Activated naive CD8-positive, alpha-beta T cell treated with anti-CD3 and anti-CD28 coated beads, Interleukin-2, amount 10 ng/mL, durations not matched to agents 7 days and 5 days (primary cell): Measurements from ENCODE around the gene EPS8. TPM values are rescaled to one million over a fixed set of nuclear protein-coding genes. Genes with fewer than 3 reads are reported as not detected.

ENCODE experiments used
- ATAC-seq: fragments of 150-1000 bp; cut with Tn5 transposase; one replicate; pipeline ENCODE4 v1.10.0; 2021; ENCODE audit warnings: low read depth, moderate library complexity
- POLR2A ChIA-PET: fragments of 350-600 bp; sonication (Branson Sonifier 250); formaldehyde crosslinking; loops from one replicate; lab custom pipeline; 2021; ENCODE audit warnings: antibody characterized with exemption; lab: Charles Lee
- DNase-seq: peaks from one replicate; pipeline ENCODE4 v3.0.0; 2021
- H3K27ac Mint-ChIP-seq: one replicate; pipeline ENCODE4 v1.8.0; 2022; ENCODE audit warnings: mild to moderate bottlenecking, mixed read lengths
- H3K27me3 Mint-ChIP-seq: one replicate; pipeline ENCODE4 v1.8.0; 2022; ENCODE audit warnings: mild to moderate bottlenecking, moderate library complexity, mixed read lengths
- H3K36me3 Mint-ChIP-seq: one replicate; pipeline ENCODE4 v1.8.0; 2021; ENCODE audit warnings: mild to moderate bottlenecking, mixed read lengths
- H3K4me1 Mint-ChIP-seq: one replicate; pipeline ENCODE4 v1.8.0; 2021; ENCODE audit warnings: mixed read lengths
- H3K4me3 Mint-ChIP-seq: one replicate; pipeline ENCODE4 v1.8.0; 2022; ENCODE audit warnings: mild to moderate bottlenecking, moderate library complexity, mixed read lengths
- H3K9me3 Mint-ChIP-seq: one replicate; pipeline ENCODE4 v1.8.0; 2021; ENCODE audit warnings: mixed read lengths
- total RNA-seq, 2 experiments: library from RNA; stranded (reverse); gene quantifications; one replicate each; pipeline ENCODE4 v1.2.3, GENCODE V29; 2021

EPS8 gene
- total RNA-seq, 2 experiments from 2014 or later = 1.6 to 3.4 TPM

- peaks cover 8% of the 10 kb centered on the region for H3K4me1 Mint-ChIP-seq
- DNase-seq (no peak), ATAC-seq (no peak)
- no peak overlapping the region for H3K4me3 Mint-ChIP-seq
- H3K9me3 Mint-ChIP-seq = no peaks in the 10 kb centered on the region
- no peaks in the 10 kb centered on the region for H3K27me3 Mint-ChIP-seq
- no peak overlapping the region for H3K27ac Mint-ChIP-seq
- POLR2A ChIA-PET = no interaction called here
- no peaks in the 10 kb centered on the region for H3K36me3 Mint-ChIP-seq
Observed at GRCh38 chr12:15591811-15592210, 197.4 kb downstream of the EPS8 start.

GRCh38 chr12:15590180-15590826 lies 198.9 kb downstream of the EPS8 start:
- ATAC-seq = peak; percentile 93
- Mint-ChIP-seq H3K27ac (peak overlapping the region; percentile 62), H3K36me3 (no peaks in the 10 kb centered on the region), H3K9me3 (no peaks in the 10 kb centered on the region), H3K4me1 (peaks cover 8% of the 10 kb centered on the region), H3K4me3 (peak overlapping the region; percentile 69), H3K27me3 (no peaks in the 10 kb centered on the region)
- DNase-seq = peak; percentile 37
- POLR2A ChIA-PET = interaction anchor here (0.8 to 0.9 kb wide), 2 partner anchors 56 to 321 kb away, joined by 3 to 4 read pairs; partner anchors contain the start of gene DERA

- POLR2A ChIA-PET = interaction anchor here (0.8 to 0.9 kb wide), 2 partner anchors 55 to 322 kb away, joined by 3 to 4 read pairs; partner anchors contain the start of gene DERA
- H3K36me3 Mint-ChIP-seq = no peaks in the 10 kb centered on the region
- no peaks in the 10 kb centered on the region for H3K9me3 Mint-ChIP-seq
- no peak for DNase-seq
- no peak overlapping the region for H3K27ac Mint-ChIP-seq
- H3K4me1 Mint-ChIP-seq = peaks cover 8% of the 10 kb centered on the region
- H3K4me3 Mint-ChIP-seq = peak overlapping the region; percentile 69
- no peaks in the 10 kb centered on the region for H3K27me3 Mint-ChIP-seq
- no peak for ATAC-seq
Observed at GRCh38 chr12:15589328-15590032, 199.7 kb downstream of the EPS8 start.

- H3K27ac Mint-ChIP-seq = no peak overlapping the region
- H3K4me3 Mint-ChIP-seq = no peak overlapping the region
- peaks cover 6% of the 10 kb centered on the region for H3K36me3 Mint-ChIP-seq
- no peaks in the 10 kb centered on the region for H3K9me3 Mint-ChIP-seq
- peaks cover 7% of the 10 kb centered on the region for H3K4me1 Mint-ChIP-seq
- POLR2A ChIA-PET = interaction anchor here (0.5 to 2.3 kb wide), 5 partner anchors 50 to 378 kb away, joined by 3 to 8 read pairs (median 3); no protein-coding TSS in a partner anchor
- DNase-seq = no peak
- no peak for ATAC-seq
- no peaks in the 10 kb centered on the region for H3K27me3 Mint-ChIP-seq
Observed at GRCh38 chr12:15584366-15585041, 204.7 kb downstream of the EPS8 start.

- Mint-ChIP-seq H3K9me3 (no peaks in the 10 kb centered on the region), H3K27ac (no peak overlapping the region)
- POLR2A ChIA-PET = interaction anchor here (1.2 to 2.3 kb wide), 3 partner anchors 49 to 328 kb away, joined by 3 to 8 read pairs (median 3); no protein-coding TSS in a partner anchor
Observed at GRCh38 chr12:15583804-15584203, 205.4 kb downstream of the EPS8 start.

GRCh38 chr12:15581006-15581405 lies 208.2 kb downstream of the EPS8 start:
- Mint-ChIP-seq H3K27me3 (no peaks in the 10 kb centered on the region), H3K4me1 (peaks cover 9% of the 10 kb centered on the region), H3K9me3 (no peaks in the 10 kb centered on the region), H3K36me3 (peaks cover 21% of the 10 kb centered on the region), H3K27ac (peak overlapping the region; percentile 21), H3K4me3 (no peak overlapping the region)
- DNase-seq (no peak), ATAC-seq (no peak)
- POLR2A ChIA-PET = no interaction called here

More at GRCh38 chr12:15583804-15584203, 205.4 kb downstream of the EPS8 start:
- Mint-ChIP-seq H3K36me3 (peaks cover 9% of the 10 kb centered on the region), H3K4me1 (peaks cover 8% of the 10 kb centered on the region), H3K27me3 (no peaks in the 10 kb centered on the region), H3K4me3 (no peak overlapping the region)
- DNase-seq (no peak), ATAC-seq (no peak)

- Mint-ChIP-seq H3K27me3 (no peaks in the 10 kb centered on the region), H3K9me3 (peaks cover 2% of the 10 kb centered on the region), H3K27ac (peak overlapping the region; percentile 21), H3K4me3 (no peak overlapping the region), H3K36me3 (peaks cover 25% of the 10 kb centered on the region), H3K4me1 (peaks cover 13% of the 10 kb centered on the region)
- POLR2A ChIA-PET = no interaction called here
- DNase-seq = peak; percentile 31
- peak; percentile 65 for ATAC-seq
Observed at GRCh38 chr12:15580431-15580830, 208.8 kb downstream of the EPS8 start.

- POLR2A ChIA-PET = no interaction called here
- ATAC-seq (no peak), DNase-seq (no peak)
- Mint-ChIP-seq H3K27me3 (no peaks in the 10 kb centered on the region), H3K36me3 (peaks cover 31% of the 10 kb centered on the region), H3K27ac (peak overlapping the region; percentile 57), H3K9me3 (peaks cover 8% of the 10 kb centered on the region), H3K4me3 (no peak overlapping the region), H3K4me1 (peaks cover 27% of the 10 kb centered on the region)
Observed at GRCh38 chr12:15575671-15576541, 213.3 kb downstream of the EPS8 start.

GRCh38 chr12:15574353-15574752 lies 214.8 kb downstream of the EPS8 start:
- ATAC-seq (no peak), DNase-seq (no peak)
- Mint-ChIP-seq H3K4me3 (no peak overlapping the region), H3K27ac (no peak overlapping the region), H3K27me3 (no peaks in the 10 kb centered on the region), H3K9me3 (peaks cover 8% of the 10 kb centered on the region), H3K36me3 (peaks cover 32% of the 10 kb centered on the region), H3K4me1 (peaks cover 33% of the 10 kb centered on the region)
- POLR2A ChIA-PET = interaction anchor here (0.9 kb wide), 1 partner anchor 800 kb away, joined by 3 read pairs; a partner anchor contains a TSS

Other genes starting within 250 kb of the EPS8 start
- gene STRAP, start 93.0 kb upstream of the EPS8 start, total RNA-seq = 10 to 100 TPM; 59.3 to 60.3 TPM
- gene DERA, start 121.9 kb upstream of the EPS8 start, total RNA-seq = 10 to 100 TPM; 22.5 to 23.4 TPM